Endothelial cell of umbilical vein (primary cell): Measurements from ENCODE around the gene PAQR4. TPM values are rescaled to one million over a fixed set of nuclear protein-coding genes. Genes with fewer than 3 reads are reported as not detected.

Source experiments
- BruUV-seq: library from RNA; stranded (reverse); fragments of 400-500 nt; replicated peaks from 2 replicates; lab custom pipeline; 2021; lab: Mats Ljungman, UMichigan
- CTCF ChIA-PET: fragments of 300-600, 350-600 bp; sonication (Branson Sonifier 250); formaldehyde crosslinking; loops from one replicate; lab custom pipeline; 2021; ENCODE audit warnings: antibody characterized with exemption, inconsistent platforms; lab: Charles Lee
- POLR2A ChIA-PET: fragments of 300-600, 350-600 bp; sonication (Branson Sonifier 250); formaldehyde crosslinking; loops from one replicate; lab custom pipeline; 2021; ENCODE audit warnings: antibody characterized with exemption, inconsistent platforms; lab: Charles Lee
- DNase-seq: peaks from one replicate; pipeline ENCODE4 v3.0.0-alpha.2; 2011; ENCODE audit warnings: low read depth, low spot score
- FAIRE-seq: peaks from 2 replicates; lab custom pipeline; 2011; peaks lifted over from hg19 to GRCh38; lab: Jason Lieb, UNC
- H2AFZ ChIP-seq: 2 replicates; pipeline ENCODE4 v1.6.0; 2012; ENCODE audit warnings: low read depth, low read length, control low read depth, inconsistent platforms
- H3K27ac ChIP-seq: 2 replicates; pipeline ENCODE4 v1.5.1; 2011; ENCODE audit warnings: low read depth, mild to moderate bottlenecking, control low read depth, low read length, moderate library complexity; ENCODE audit not compliant: insufficient read depth
- H3K27me3 ChIP-seq, 2 experiments: 2 replicates each; pipeline versions ENCODE4 v1.6.0 to v1.6.1; 2011; ENCODE audit warnings: low read length in 2 of 2, mixed read lengths in 1 of 2; ENCODE audit not compliant: control insufficient read depth in 2 of 2, insufficient read depth in 2 of 2
- H3K36me3 ChIP-seq, 2 experiments: 2 replicates in 1 of 2; 3 replicates in 1 of 2; pipeline ENCODE4 v1.5.1; 2011; ENCODE audit warnings: low read length in 2 of 2, mild to moderate bottlenecking in 1 of 2, moderate library complexity in 1 of 2; ENCODE audit not compliant: control insufficient read depth in 2 of 2, insufficient read depth in 2 of 2; ENCODE audit errors: extremely low read depth in 1 of 2
- H3K4me1 ChIP-seq: 3 replicates; pipeline ENCODE4 v1.5.1; 2011; ENCODE audit warnings: mild to moderate bottlenecking, low read length; ENCODE audit not compliant: control insufficient read depth, insufficient read depth; ENCODE audit errors: extremely low read depth
- H3K4me2 ChIP-seq: 2 replicates; pipeline ENCODE4 v1.6.1; 2011; ENCODE audit warnings: low read length, control low read depth, mixed read lengths; ENCODE audit not compliant: insufficient read depth
- H3K4me3 ChIP-seq, 3 experiments: fragments of 200-600 bp in 1 of 3; sonication (generic), shearing (Covaris generic) in 1 of 3; replicated peaks in 1 of 3; 2 replicates each; pipeline ENCODE4 v1.5.1; 2011 to 2016; ENCODE audit warnings: control low read depth in 3 of 3, low read length in 3 of 3, mild to moderate bottlenecking in 2 of 3, inconsistent platforms in 1 of 3, low read depth in 1 of 3, moderate library complexity in 1 of 3; ENCODE audit not compliant: insufficient read depth in 1 of 3
- H3K79me2 ChIP-seq: 2 replicates; pipeline ENCODE4 v1.6.0; 2012; ENCODE audit warnings: low read length, inconsistent platforms; ENCODE audit not compliant: control insufficient read depth, insufficient read depth
- H3K9ac ChIP-seq: replicated peaks from 2 replicates; pipeline ENCODE3; 2011; ENCODE audit warnings: low read length, control low read depth; ENCODE audit not compliant: insufficient read depth; ENCODE audit errors: extremely low read depth
- H3K9me1 ChIP-seq: replicated peaks from 3 replicates; pipeline ENCODE4 v1.6.0; 2011; ENCODE audit warnings: mild to moderate bottlenecking, low read length; ENCODE audit not compliant: control insufficient read depth, insufficient read depth; ENCODE audit errors: extremely low read depth
- H3K9me3 ChIP-seq: replicated peaks from 2 replicates; pipeline ENCODE4 v1.5.1; 2012; ENCODE audit warnings: low read length, inconsistent platforms; ENCODE audit not compliant: control insufficient read depth, insufficient read depth
- H4K20me1 ChIP-seq: replicated peaks from 2 replicates; pipeline ENCODE3; 2011; ENCODE audit warnings: mild to moderate bottlenecking, low read length; ENCODE audit not compliant: control insufficient read depth, insufficient read depth; ENCODE audit errors: extremely low read depth
- CTCF ChIP-seq, 2 donors: IDR thresholded peaks; 1 replicate in 1 of 2; 2 replicates in 1 of 2; pipeline ENCODE4 v1.5.1; 2011; ENCODE audit warnings: low read length in 2 of 2, mild to moderate bottlenecking in 2 of 2, moderate library complexity in 2 of 2, control low read depth in 1 of 2, inconsistent platforms in 1 of 2, low read depth in 1 of 2; ENCODE audit not compliant: insufficient read depth in 1 of 2; ENCODE audit errors: extremely low read depth in 1 of 2
- EZH2 ChIP-seq: IDR thresholded peaks from 2 replicates; pipeline ENCODE4 v1.6.1; 2012; ENCODE audit warnings: borderline replicate concordance, low read depth, mild to moderate bottlenecking, moderate library complexity, low read length, inconsistent platforms; ENCODE audit not compliant: severe bottlenecking
- FOS ChIP-seq: IDR thresholded peaks from 2 replicates; pipeline ENCODE4 v1.6.1; 2011; ENCODE audit warnings: mild to moderate bottlenecking, low read length, moderate library complexity, borderline replicate concordance; ENCODE audit not compliant: insufficient read depth
- GATA2 ChIP-seq: IDR thresholded peaks from 2 replicates; pipeline ENCODE4 v1.7.0; 2011; ENCODE audit warnings: low read depth, mild to moderate bottlenecking, moderate library complexity, mixed read lengths, low read length; ENCODE audit not compliant: insufficient read length, insufficient read depth
- JUN ChIP-seq: IDR thresholded peaks from 2 replicates; pipeline ENCODE4 v1.6.1; 2011; ENCODE audit warnings: borderline replicate concordance, low read depth; ENCODE audit not compliant: insufficient read length, insufficient read depth
- MAX ChIP-seq: IDR thresholded peaks from 2 replicates; pipeline ENCODE4 v1.6.1; 2011; ENCODE audit not compliant: insufficient read depth, insufficient read length
- MYC ChIP-seq: IDR thresholded peaks from one replicate; pipeline ENCODE4 v1.6.1; 2011; ENCODE audit warnings: mild to moderate bottlenecking, low read depth, low read length
- POLR2A ChIP-seq: IDR thresholded peaks from 2 replicates; pipeline ENCODE4 v1.6.1; 2012; ENCODE audit warnings: low read depth, mild to moderate bottlenecking, control low read depth, low read length
- dilution Hi-C: fragments of 300-500 bp; cut with MboI; formaldehyde crosslinking; loops from one replicate; pipeline ENCODE4 v1.15.0; 2019; ENCODE audit warnings: low sequenced_read_pairs; ENCODE audit not compliant: extremely low pct_ligation_motif_present
- intact Hi-C: fragments of 100-400 bp; cut with micrococcal nuclease; formaldehyde crosslinking; loops from one replicate; pipeline ENCODE4 v1.10.0; 2022
- polyA plus RNA-seq, 4 experiments: library from polyadenylated mRNA; depleted of rRNA in 3 of 4; stranded (reverse) in 3 of 4; unstranded in 1 of 4; fragments of >200 nt; gene quantifications; 2 replicates each; pipeline versions ENCODE4 v1.2.1 to v1.2.3, GENCODE V29; 2011 to 2012; ENCODE audit warnings: missing spikeins in 1 of 4
- total RNA-seq: library from RNA; stranded (reverse); gene quantifications from 2 replicates; pipeline ENCODE4 v1.2.3, GENCODE V29; 2021

PAQR4 gene
- total and polyA plus RNA-seq, 2 donors (not counting 3 experiments of a cell fraction or from before 2014, with no cell fraction given) = 23.8 to 31.2 TPM

GRCh38 chr16:2987286-2987685 lies 18.1 kb downstream of the PAQR4 start:
- Histone ChIP-seq H3K79me2 (no peaks in the 10 kb centered on the region), H3K36me3 (no peaks in the 10 kb centered on the region), H4K20me1 (no peaks in the 10 kb centered on the region), H3K4me3 (no peak overlapping the region), H2AFZ (no peak overlapping the region), H3K9me3 (no peaks in the 10 kb centered on the region), H3K27ac (no peak overlapping the region), H3K4me2 (no peak overlapping the region), H3K9me1 (no peaks in the 10 kb centered on the region), H3K4me1 (no peaks in the 10 kb centered on the region), H3K27me3 (peaks cover 0 to 5% of the 10 kb centered on the region in 2 experiments), H3K9ac (no peak overlapping the region)
- TF ChIP-seq POLR2A = no peak
- TF ChIP-seq MAX = no peak
- no peak for TF ChIP-seq MYC
- no peak for TF ChIP-seq EZH2
- TF ChIP-seq FOS = no peak
- no peak for TF ChIP-seq CTCF (IDR thresholded peaks at IDR 0.05; ENCODE audit: extremely low read depth in 1 of 2, insufficient read depth in 1 of 2, low read depth in 1 of 2, low read length in 2 of 2)
- no peak for TF ChIP-seq GATA2
- TF ChIP-seq JUN = no peak
- no peak for DNase-seq
- BruUV-seq = no TSS peak
- CTCF ChIA-PET = no interaction called here
- POLR2A ChIA-PET = no interaction called here
- intact Hi-C loops (no loop called here), dilution Hi-C loops (no loop called here)
- FAIRE-seq = no peak
